ENCODE results near the gene ULK3. TPM values are rescaled to one million over a fixed set of nuclear protein-coding genes. Genes with fewer than 3 reads are reported as not detected.

Gene ULK3
- total and polyA plus RNA-seq, 2 donors (not counting 1 experiment from before 2014, with no cell fraction given) = 51.1 to 108 TPM

GRCh38 chr15:74837482-74838136 lies 5.3 kb downstream of the ULK3 start:
- ChIA-PET CTCF (interaction anchor here (0.9 to 10.2 kb wide), 7 partner anchors 16 to 205 kb away, joined by 4 to 98 read pairs (median 8); no protein-coding TSS in a partner anchor), POLR2A (interaction anchor here (0.7 kb wide), 1 partner anchor 68 kb away, joined by 3 read pairs; no protein-coding TSS in a partner anchor)
- H3K27ac ChIP-seq (ENCODE audit: low read length in 2 of 2) = no peak overlapping the region
- no peak overlapping the region for H3K9ac ChIP-seq (ENCODE audit: low read length)
- no peaks in the 10 kb centered on the region for H3K27me3 ChIP-seq (replicated peaks in 1 of 4; ENCODE audit: control extremely low read depth in 1 of 4, control insufficient read depth in 3 of 4, insufficient read depth in 4 of 4, low read length in 3 of 4)
- no peaks in the 10 kb centered on the region for H3K9me3 ChIP-seq (ENCODE audit: control extremely low read depth in 1 of 3, control insufficient read depth in 2 of 3, insufficient read depth in 1 of 3, low read length in 2 of 3)
- intact Hi-C loops (cut with micrococcal nuclease) = no loop called here
- Mint-ChIP-seq H3K9me3 (ENCODE audit: insufficient read depth) (no peaks in the 10 kb centered on the region), H3K27me3 (no peaks in the 10 kb centered on the region), H3K4me3 (no peak overlapping the region), H3K27ac (no peak overlapping the region), H3K4me1 (peaks cover 24% of the 10 kb centered on the region)
- no peak overlapping the region for H3K4me3 ChIP-seq (ENCODE audit: control extremely low read depth in 1 of 5, extremely low read depth in 1 of 5, insufficient read depth in 1 of 5, low read depth in 2 of 5, low read length in 4 of 5)
- H4K20me1 ChIP-seq (ENCODE audit: control insufficient read depth, insufficient read depth, low read length, poor library complexity, severe bottlenecking) = no peaks in the 10 kb centered on the region
- H3K36me3 ChIP-seq (replicated peaks in 1 of 2; ENCODE audit: control extremely low read depth in 1 of 2, control insufficient read depth in 1 of 2, extremely low read depth in 1 of 2, insufficient read depth in 2 of 2, low read length in 1 of 2) = peaks cover 0 to 6% of the 10 kb centered on the region in 2 experiments
- TF ChIP-seq EZH2 (IDR thresholded peaks at IDR 0.05; ENCODE audit: borderline replicate concordance, insufficient read depth, low read depth, low read length, poor library complexity, severe bottlenecking) = no peak
- TF ChIP-seq CTCF (IDR thresholded peaks at IDR 0.05) = no peak
- no peak overlapping the region for H2AFZ ChIP-seq (ENCODE audit: insufficient read depth, low read depth, low read length, poor library complexity, severe bottlenecking)
- peaks cover 5% of the 10 kb centered on the region for H3K79me2 ChIP-seq (ENCODE audit: control insufficient read depth, insufficient read depth, low read length)
- DNase-seq = no peak
- WGBS (ENCODE audit: insufficient coverage) = 92% methylated on average over 11 of the region's 15 CpGs
- no peak overlapping the region for H3K4me2 ChIP-seq (replicated peaks; ENCODE audit: low read depth, low read length, poor library complexity, severe bottlenecking)
- no peak for ATAC-seq (ENCODE audit: low read depth)
- peaks cover 8 to 24% of the 10 kb centered on the region in 2 donors for H3K4me1 ChIP-seq (ENCODE audit: control insufficient read depth in 2 of 2, insufficient read depth in 2 of 2, low read length in 2 of 2)

GRCh38 chr15:74836846-74837245 lies 6.1 kb downstream of the ULK3 start:
- Mint-ChIP-seq H3K4me3 (no peak overlapping the region), H3K4me1 (peaks cover 18% of the 10 kb centered on the region), H3K9me3 (ENCODE audit: insufficient read depth) (no peaks in the 10 kb centered on the region), H3K27me3 (no peaks in the 10 kb centered on the region), H3K27ac (no peak overlapping the region)
- Histone ChIP-seq H3K36me3 (replicated peaks in 1 of 2; ENCODE audit: control extremely low read depth in 1 of 2, control insufficient read depth in 1 of 2, extremely low read depth in 1 of 2, insufficient read depth in 2 of 2, low read length in 1 of 2) (peaks cover 0 to 6% of the 10 kb centered on the region in 2 experiments), H3K27me3 (replicated peaks in 1 of 4; ENCODE audit: control extremely low read depth in 1 of 4, control insufficient read depth in 3 of 4, insufficient read depth in 4 of 4, low read length in 3 of 4) (no peaks in the 10 kb centered on the region), H4K20me1 (ENCODE audit: control insufficient read depth, insufficient read depth, low read length, poor library complexity, severe bottlenecking) (no peaks in the 10 kb centered on the region), H3K4me2 (replicated peaks; ENCODE audit: low read depth, low read length, poor library complexity, severe bottlenecking) (no peak overlapping the region), H3K4me3 (ENCODE audit: control extremely low read depth in 1 of 5, extremely low read depth in 1 of 5, insufficient read depth in 1 of 5, low read depth in 2 of 5, low read length in 4 of 5) (no peak overlapping the region), H3K27ac (ENCODE audit: low read length in 2 of 2) (no peak overlapping the region), H3K9ac (ENCODE audit: low read length) (no peak overlapping the region), H2AFZ (ENCODE audit: insufficient read depth, low read depth, low read length, poor library complexity, severe bottlenecking) (no peak overlapping the region), H3K79me2 (ENCODE audit: control insufficient read depth, insufficient read depth, low read length) (no peaks in the 10 kb centered on the region), H3K4me1 (ENCODE audit: control insufficient read depth in 2 of 2, insufficient read depth in 2 of 2, low read length in 2 of 2) (peaks cover under 1 to 16% of the 10 kb centered on the region in 2 donors), H3K9me3 (ENCODE audit: control extremely low read depth in 1 of 3, control insufficient read depth in 2 of 3, insufficient read depth in 1 of 3, low read length in 2 of 3) (no peaks in the 10 kb centered on the region)
- POLR2A ChIA-PET = no interaction called here
- intact Hi-C loops (cut with micrococcal nuclease) = no loop called here
- CTCF ChIA-PET = interaction anchor here (0.9 to 10.2 kb wide), 8 partner anchors 9 to 205 kb away, joined by 4 to 98 read pairs (median 8); no protein-coding TSS in a partner anchor
- 95% methylated on average over 5 of the region's 7 CpGs for WGBS (ENCODE audit: insufficient coverage)
- ATAC-seq (ENCODE audit: low read depth) (no peak), DNase-seq (no peak)
- TF ChIP-seq EZH2 (IDR thresholded peaks at IDR 0.05; ENCODE audit: borderline replicate concordance, insufficient read depth, low read depth, low read length, poor library complexity, severe bottlenecking) = no peak
- no peak for TF ChIP-seq CTCF (IDR thresholded peaks at IDR 0.05)
